Right ventricle myocardium inferior (tissue), 1 donor: ENCODE data around the gene SMURF1. TPM values are rescaled to one million over a fixed set of nuclear protein-coding genes. Genes with fewer than 3 reads are reported as not detected.

ENCODE experiments used
- ATAC-seq: fragments of 200-7000 bp; cut with Tn5 transposase; one replicate; pipeline ENCODE4 v1.9.1; 2020; ENCODE audit warnings: mild to moderate bottlenecking, moderate library complexity
- DNase-seq: peaks from one replicate; pipeline ENCODE4 v3.0.0; 2021; ENCODE audit errors: missing footprints
- intact Hi-C: fragments of 100-400 bp; cut with DNase I; formaldehyde crosslinking; loops from one replicate; pipeline ENCODE4 v1.11.0; 2022
- total RNA-seq: library from RNA; stranded (reverse); fragmentation: NEBNext Ultra II Directional; extraction: Animal tissue kit (Norgen Biotek cat#: 25700); gene quantifications from one replicate; pipeline ENCODE4 v1.2.1, GENCODE V29; 2021
- donor health status: DM: no; HTN: yes; CAD: no; lungs with severe emphysema.

The SMURF1 gene
- total RNA-seq, 1 donor from 2014 or later: 9.6 TPM

- DNase-seq (no peak), ATAC-seq (no peak)
- intact Hi-C loops: no loop called here
These were observed 119.8 kb downstream of the SMURF1 start for GRCh38 chr7:99024066-99024465.

DNA sequence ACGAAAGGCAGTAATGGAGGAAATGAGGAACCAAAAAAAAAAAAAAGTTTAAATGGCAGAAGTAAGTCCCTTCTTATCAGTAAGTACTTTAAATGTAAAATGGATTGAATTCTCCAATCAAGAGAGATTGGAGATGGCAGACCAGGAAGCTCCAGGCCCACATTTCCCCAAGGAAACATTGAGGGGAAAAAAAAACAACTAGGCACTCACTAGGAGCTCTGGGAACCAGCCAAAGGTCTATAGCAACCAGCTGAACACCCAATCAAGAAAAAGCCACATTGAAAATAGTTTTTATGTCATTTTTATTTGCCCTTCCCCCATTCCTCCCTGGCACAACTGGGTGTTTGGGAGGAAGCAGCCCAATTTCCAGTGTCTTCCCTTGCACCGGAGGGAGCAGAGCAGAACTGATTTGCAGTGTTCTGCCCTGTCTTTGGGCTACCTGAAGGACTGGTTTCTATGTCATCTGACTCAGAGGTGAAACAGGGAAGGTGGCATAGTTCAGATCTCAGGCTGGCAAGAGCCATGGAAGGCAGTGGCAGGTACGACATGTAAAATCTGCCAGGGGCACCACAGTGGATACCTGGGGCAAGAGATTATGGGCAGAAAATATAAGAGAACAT is 121.9 kb downstream of the SMURF1 start:
- ATAC-seq (no peak), DNase-seq (no peak)
- intact Hi-C loops: no loop called here

DNA sequence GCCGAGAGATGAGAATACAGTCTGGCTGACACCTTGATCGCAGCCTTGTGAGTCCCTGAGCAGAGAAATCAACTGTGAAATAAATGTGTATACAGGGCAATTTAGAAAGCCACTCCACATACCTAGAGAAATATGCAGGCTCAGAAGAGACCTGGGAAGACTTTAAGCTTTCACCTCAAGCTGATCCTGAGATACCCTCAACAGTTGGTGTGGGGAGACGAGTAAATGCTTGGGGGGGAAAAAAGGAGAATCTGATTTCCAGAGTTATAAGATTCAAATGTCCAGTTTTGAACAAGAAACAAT is 123.5 kb downstream of the SMURF1 start:
- intact Hi-C loops: no loop called here

GRCh38 chr7:99019523-99020412 is 124.1 kb downstream of the SMURF1 start:
- ATAC-seq (no peak), DNase-seq (no peak)
- intact Hi-C loops: no loop called here

More for the DNA sequence above, 123.5 kb downstream of the SMURF1 start:
- ATAC-seq (no peak), DNase-seq (no peak)

- ATAC-seq (no peak), DNase-seq (no peak)
- intact Hi-C loops: no loop called here
These were observed 127.7 kb downstream of the SMURF1 start for GRCh38 chr7:99016196-99016595.

GRCh38 chr7:99014113-99014985 is 129.6 kb downstream of the SMURF1 start:
- intact Hi-C loops: no loop called here
- DNase-seq (no peak), ATAC-seq (no peak)

- no peak for DNase-seq
- intact Hi-C loops: no loop called here
These were observed 130.4 kb downstream of the SMURF1 start for GRCh38 chr7:99013266-99014112.

GRCh38 chr7:99012722-99013121 is 131.2 kb downstream of the SMURF1 start:
- DNase-seq (no peak), ATAC-seq (no peak)
- intact Hi-C loops: no loop called here

More at GRCh38 chr7:99013266-99014112, 130.4 kb downstream of the SMURF1 start:
- ATAC-seq: no peak

DNA sequence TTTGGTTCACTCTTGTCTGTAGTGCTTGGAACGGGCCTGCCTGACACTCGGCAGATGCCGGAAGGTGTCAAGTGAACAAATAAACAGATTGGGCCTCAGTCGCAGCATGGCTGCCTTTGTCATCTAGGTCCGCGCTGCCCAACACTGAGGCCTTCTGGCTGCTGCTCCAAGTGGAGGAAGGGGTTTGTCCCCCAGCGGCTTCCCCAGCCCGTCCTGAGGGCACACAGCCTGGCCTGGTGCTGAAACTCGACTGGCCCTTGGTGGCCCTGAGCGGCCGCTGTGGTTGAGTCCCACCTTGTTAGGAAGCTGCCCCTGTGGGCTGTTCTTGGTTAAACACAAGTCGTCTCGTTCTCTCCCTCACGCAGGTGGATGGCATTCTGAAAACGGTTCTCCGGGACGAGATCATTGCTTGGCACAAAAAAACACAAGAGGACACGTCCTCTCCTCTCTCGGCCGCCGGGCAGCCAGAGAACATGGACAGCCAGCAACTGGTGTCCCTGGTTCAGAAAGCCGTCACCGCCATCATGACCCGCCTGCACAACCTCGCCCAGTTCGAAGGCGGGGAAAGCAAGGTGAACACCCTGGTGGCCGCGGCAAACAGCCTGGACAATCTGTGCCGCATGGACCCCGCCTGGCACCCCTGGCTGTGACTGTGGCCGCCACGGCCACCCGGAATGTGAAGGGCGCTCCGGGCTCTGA is 132.1 kb downstream of the SMURF1 start:
- DNase-seq (no peak), ATAC-seq (no peak)
- intact Hi-C loops: no loop called here

DNA sequence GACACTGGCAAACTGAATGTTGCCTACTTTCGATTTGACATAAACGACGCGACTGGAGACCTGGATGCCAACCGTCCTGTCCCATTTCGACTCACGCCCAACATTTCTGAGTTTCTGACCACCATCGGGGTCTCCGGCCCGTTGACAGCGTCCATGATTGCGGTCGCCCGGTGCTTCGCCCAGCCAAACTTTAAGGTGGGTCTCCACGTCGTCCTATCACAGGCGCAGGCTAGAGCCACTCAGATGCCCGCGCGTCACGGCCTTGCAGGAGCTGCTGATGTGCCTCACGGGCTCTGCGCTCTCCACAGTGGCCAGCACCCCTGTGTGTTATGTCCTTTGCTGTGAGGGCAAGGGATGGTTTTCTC is 132.6 kb downstream of the SMURF1 start:
- intact Hi-C loops: no loop called here

GRCh38 chr7:99010281-99010680 is 133.6 kb downstream of the SMURF1 start:
- DNase-seq (no peak), ATAC-seq (no peak)
- intact Hi-C loops: no loop called here

More for the DNA sequence above, 132.6 kb downstream of the SMURF1 start:
- DNase-seq (no peak), ATAC-seq (no peak)

GRCh38 chr7:99008921-99009530 is 134.9 kb downstream of the SMURF1 start:
- ATAC-seq (no peak), DNase-seq (no peak)
- intact Hi-C loops: no loop called here

GRCh38 chr7:99008181-99008631 is 135.7 kb downstream of the SMURF1 start:
- intact Hi-C loops: no loop called here
- ATAC-seq (no peak), DNase-seq (no peak)

- no peak for DNase-seq
- no peak for ATAC-seq
- intact Hi-C loops: no loop called here
These were observed 137.0 kb downstream of the SMURF1 start for GRCh38 chr7:99006739-99007424.

- no peak for DNase-seq
- no peak for ATAC-seq
- intact Hi-C loops: no loop called here
These were observed 138.1 kb downstream of the SMURF1 start for GRCh38 chr7:99005776-99006175.

- DNase-seq (no peak), ATAC-seq (no peak)
- intact Hi-C loops: no loop called here
These were observed 139.0 kb downstream of the SMURF1 start for GRCh38 chr7:99004781-99005500.
